Measurements from ENCODE around the gene SAP25.

GRCh38 chr7:100538348-100538653, 35.4 kb downstream of the SAP25 start:
- TF ChIP-seq POLR2AphosphoS5 (IDR thresholded peaks at IDR 0.05) = no peak
- TF ChIP-seq POLR2A (IDR thresholded peaks at IDR 0.05) = no peak
- no peak for TF ChIP-seq CTCF (IDR thresholded peaks at IDR 0.05)
- no peak for TF ChIP-seq EP300 (IDR thresholded peaks at IDR 0.05; ENCODE audit: low read depth)

Data from transverse colon (tissue), 4 donors.